Fibroblast of lung (primary cell): ENCODE results near the gene CLDN34. TPM values are rescaled to one million over a fixed set of nuclear protein-coding genes. Genes with fewer than 3 reads are reported as not detected.

Source experiments
- DNase-seq, 2 donors: peaks; one replicate each; pipeline versions ENCODE4 v3.0.0 to v3.0.0-alpha.2; 2010; ENCODE audit warnings: low read depth in 2 of 2
- H2AFZ ChIP-seq: 2 replicates; pipeline ENCODE4 v1.5.1; 2012; ENCODE audit warnings: low read length, control low read depth, inconsistent platforms
- H3K27ac ChIP-seq: 2 replicates; pipeline ENCODE4 v1.5.1; 2011; ENCODE audit warnings: low read length, control low read depth; ENCODE audit not compliant: insufficient read depth
- H3K27me3 ChIP-seq: 2 replicates; pipeline ENCODE4 v1.5.1; 2011; ENCODE audit warnings: mild to moderate bottlenecking, low read length; ENCODE audit not compliant: control insufficient read depth, insufficient read depth
- H3K36me3 ChIP-seq: 2 replicates; pipeline ENCODE4 v1.5.1; 2011; ENCODE audit warnings: low read length; ENCODE audit not compliant: control insufficient read depth, insufficient read depth
- H3K4me1 ChIP-seq: 2 replicates; pipeline ENCODE4 v1.5.1; 2011; ENCODE audit warnings: low read length; ENCODE audit not compliant: control insufficient read depth, insufficient read depth; ENCODE audit errors: extremely low read depth
- H3K4me2 ChIP-seq: 2 replicates; pipeline ENCODE4 v1.5.1; 2011; ENCODE audit warnings: low read length, control low read depth; ENCODE audit not compliant: insufficient read depth; ENCODE audit errors: extremely low read depth
- H3K4me3 ChIP-seq, 4 experiments: fragments of 200-600 bp in 1 of 4; sonication (generic) in 1 of 4; replicated peaks in 1 of 4; 2 replicates each; pipeline ENCODE4 v1.5.1; 2011 to 2016; ENCODE audit warnings: low read length in 4 of 4, low read depth in 3 of 4, mild to moderate bottlenecking in 3 of 4, control low read depth in 2 of 4, inconsistent platforms in 1 of 4, mixed read lengths in 1 of 4; ENCODE audit not compliant: insufficient read depth in 1 of 4; ENCODE audit errors: control extremely low read depth in 1 of 4
- H3K79me2 ChIP-seq: 2 replicates; pipeline ENCODE4 v1.5.1; 2012; ENCODE audit warnings: mild to moderate bottlenecking, low read length, inconsistent platforms; ENCODE audit not compliant: control insufficient read depth, insufficient read depth
- H3K9ac ChIP-seq: 2 replicates; pipeline ENCODE4 v1.5.1; 2011; ENCODE audit warnings: mild to moderate bottlenecking, low read length, control low read depth; ENCODE audit not compliant: insufficient read depth
- H3K9me3 ChIP-seq: 2 replicates; pipeline ENCODE4 v1.5.1; 2012; ENCODE audit warnings: low read depth, low read length; ENCODE audit not compliant: control insufficient read depth, insufficient read depth
- H4K20me1 ChIP-seq: 2 replicates; pipeline ENCODE4 v1.5.1; 2011; ENCODE audit warnings: low read length; ENCODE audit not compliant: control insufficient read depth, insufficient read depth; ENCODE audit errors: extremely low read depth
- EZH2 ChIP-seq: IDR thresholded peaks from 2 replicates; pipeline ENCODE4 v1.5.1; 2012; ENCODE audit warnings: low read length, control low read depth, mild to moderate bottlenecking; ENCODE audit errors: missing control alignments
- polyA plus RNA-seq, 2 donors: library from polyadenylated mRNA; depleted of rRNA in 1 of 2; stranded (reverse) in 1 of 2; unstranded in 1 of 2; fragments of >200 nt; gene quantifications; 2 replicates each; pipeline ENCODE4 v1.2.1, GENCODE V29; 2011 to 2012; ENCODE audit warnings: missing spikeins in 1 of 2
- total RNA-seq: library from RNA; depleted of rRNA; stranded (reverse); fragments of >200 nt; gene quantifications from 2 replicates; pipeline ENCODE4 v1.2.1, GENCODE V29; 2014
- TF ChIP-seq, protein P1 (sequence below), 2 donors: IDR thresholded peaks in 1 of 2; conservative IDR thresholded peaks in 1 of 2; 1 replicate in 1 of 2; 2 replicates in 1 of 2; pipeline ENCODE4 v1.5.1; 2011 to 2012; ENCODE audit warnings: low read length in 2 of 2, control low read depth in 1 of 2, inconsistent platforms in 1 of 2, low read depth in 1 of 2, mild to moderate bottlenecking in 1 of 2

CLDN34 gene
- total and polyA plus RNA-seq, 2 donors (not counting 1 experiment from before 2014, with no cell fraction given): not detected

- H3K4me2 ChIP-seq: no peak overlapping the region
- H3K9me3 ChIP-seq: no peaks in the 10 kb centered on the region
- H3K36me3 ChIP-seq: no peaks in the 10 kb centered on the region
- no peak overlapping the region for H3K9ac ChIP-seq
- no peaks in the 10 kb centered on the region for H3K4me1 ChIP-seq
- H4K20me1 ChIP-seq: no peaks in the 10 kb centered on the region
- no peak overlapping the region for H3K4me3 ChIP-seq
- no peaks in the 10 kb centered on the region for H3K79me2 ChIP-seq
- H3K27me3 ChIP-seq: no peaks in the 10 kb centered on the region
- no peak overlapping the region for H2AFZ ChIP-seq
- H3K27ac ChIP-seq: no peak overlapping the region
- no peak for DNase-seq
- TF ChIP-seq EZH2: no peak
- TF ChIP-seq, protein P1, sequence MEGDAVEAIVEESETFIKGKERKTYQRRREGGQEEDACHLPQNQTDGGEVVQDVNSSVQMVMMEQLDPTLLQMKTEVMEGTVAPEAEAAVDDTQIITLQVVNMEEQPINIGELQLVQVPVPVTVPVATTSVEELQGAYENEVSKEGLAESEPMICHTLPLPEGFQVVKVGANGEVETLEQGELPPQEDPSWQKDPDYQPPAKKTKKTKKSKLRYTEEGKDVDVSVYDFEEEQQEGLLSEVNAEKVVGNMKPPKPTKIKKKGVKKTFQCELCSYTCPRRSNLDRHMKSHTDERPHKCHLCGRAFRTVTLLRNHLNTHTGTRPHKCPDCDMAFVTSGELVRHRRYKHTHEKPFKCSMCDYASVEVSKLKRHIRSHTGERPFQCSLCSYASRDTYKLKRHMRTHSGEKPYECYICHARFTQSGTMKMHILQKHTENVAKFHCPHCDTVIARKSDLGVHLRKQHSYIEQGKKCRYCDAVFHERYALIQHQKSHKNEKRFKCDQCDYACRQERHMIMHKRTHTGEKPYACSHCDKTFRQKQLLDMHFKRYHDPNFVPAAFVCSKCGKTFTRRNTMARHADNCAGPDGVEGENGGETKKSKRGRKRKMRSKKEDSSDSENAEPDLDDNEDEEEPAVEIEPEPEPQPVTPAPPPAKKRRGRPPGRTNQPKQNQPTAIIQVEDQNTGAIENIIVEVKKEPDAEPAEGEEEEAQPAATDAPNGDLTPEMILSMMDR (conservative IDR thresholded peaks at IDR 0.05 in 1 of 2, IDR thresholded peaks at IDR 0.05 in 1 of 2; ENCODE audit: low read depth in 1 of 2, low read length in 2 of 2): no peak
Observed at GRCh38 chrX:9943420-9943819, 23.7 kb upstream of the CLDN34 start.

DNA sequence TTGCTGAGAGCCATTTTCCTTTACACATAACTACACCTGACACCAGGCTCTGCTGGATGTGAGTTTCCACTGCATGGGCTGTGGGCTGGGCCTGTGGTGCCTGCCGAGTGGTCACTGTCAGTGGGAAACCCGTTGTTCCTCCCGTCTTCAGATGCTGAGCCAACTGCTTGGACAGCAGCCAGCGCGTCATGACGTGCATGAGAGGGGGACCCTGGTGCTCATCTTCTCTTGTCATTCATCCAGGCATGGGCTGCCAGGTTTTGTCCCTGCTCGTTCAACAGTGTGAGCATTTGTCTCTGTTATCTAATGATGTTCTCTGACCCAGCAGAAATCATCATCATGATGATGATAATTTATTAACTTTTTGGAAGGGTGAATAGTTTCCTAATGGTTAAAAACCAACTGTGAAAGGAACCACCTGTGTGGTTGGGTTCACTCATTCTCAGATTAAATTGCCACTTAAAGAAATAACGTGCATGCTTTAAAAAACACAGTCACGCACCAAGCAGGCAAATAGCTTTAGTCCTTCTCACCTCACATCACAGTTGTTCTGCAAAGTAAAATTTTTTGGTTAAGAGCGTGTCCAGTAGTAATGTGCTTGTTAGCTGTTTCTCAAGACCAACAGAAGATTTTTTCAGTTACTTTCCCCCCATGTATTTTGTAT lies 19.9 kb upstream of the CLDN34 start:
- Histone ChIP-seq H3K9me3 (no peaks in the 10 kb centered on the region), H4K20me1 (no peaks in the 10 kb centered on the region), H3K4me2 (no peak overlapping the region), H3K27me3 (no peaks in the 10 kb centered on the region), H2AFZ (no peak overlapping the region), H3K9ac (no peak overlapping the region), H3K36me3 (no peaks in the 10 kb centered on the region), H3K79me2 (no peaks in the 10 kb centered on the region), H3K27ac (no peak overlapping the region), H3K4me3 (no peak overlapping the region), H3K4me1 (no peaks in the 10 kb centered on the region)
- TF ChIP-seq EZH2: no peak
- TF ChIP-seq, protein P1 (conservative IDR thresholded peaks at IDR 0.05 in 1 of 2, IDR thresholded peaks at IDR 0.05 in 1 of 2; ENCODE audit: low read depth in 1 of 2, low read length in 2 of 2): no peak
- DNase-seq: no peak

GRCh38 chrX:9948406-9948805 lies 18.8 kb upstream of the CLDN34 start:
- Histone ChIP-seq H3K27me3 (no peaks in the 10 kb centered on the region), H3K4me1 (no peaks in the 10 kb centered on the region), H3K9ac (no peak overlapping the region), H2AFZ (no peak overlapping the region), H3K79me2 (no peaks in the 10 kb centered on the region), H3K4me2 (no peak overlapping the region), H3K4me3 (no peak overlapping the region), H3K9me3 (no peaks in the 10 kb centered on the region), H3K27ac (no peak overlapping the region), H4K20me1 (no peaks in the 10 kb centered on the region), H3K36me3 (no peaks in the 10 kb centered on the region)
- peak; percentile 53 to 58 for DNase-seq
- TF ChIP-seq, protein P1 (conservative IDR thresholded peaks at IDR 0.05 in 1 of 2, IDR thresholded peaks at IDR 0.05 in 1 of 2; ENCODE audit: low read depth in 1 of 2, low read length in 2 of 2): no peak
- TF ChIP-seq EZH2: no peak
